ENCODE data around the gene RAB23. TPM values are rescaled to one million over a fixed set of nuclear protein-coding genes. Genes with fewer than 3 reads are reported as not detected.

RAB23 gene
- total RNA-seq, 3 donors from 2014 or later: 1.5 to 2.2 (median 2.0) TPM

- Mint-ChIP-seq H3K4me1 (ENCODE audit: low read depth) (peaks cover 15% of the 10 kb centered on the region), H3K36me3 (ENCODE audit: insufficient read depth) (peaks cover 44% of the 10 kb centered on the region), H3K9me3 (no peaks in the 10 kb centered on the region), H3K4me3 (no peak overlapping the region), H3K27me3 (ENCODE audit: low read depth) (no peaks in the 10 kb centered on the region)
- DNase-seq (no peak), ATAC-seq (peak; percentile 86)
These were observed 73.9 kb downstream of the RAB23 start for GRCh38 chr6:57147955-57148858.

- ATAC-seq (no peak), DNase-seq (no peak)
- Mint-ChIP-seq H3K4me3 (no peak overlapping the region), H3K9me3 (no peaks in the 10 kb centered on the region), H3K36me3 (ENCODE audit: insufficient read depth) (peaks cover 44% of the 10 kb centered on the region), H3K4me1 (ENCODE audit: low read depth) (peaks cover 15% of the 10 kb centered on the region), H3K27me3 (ENCODE audit: low read depth) (no peaks in the 10 kb centered on the region)
These were observed 74.7 kb downstream of the RAB23 start for GRCh38 chr6:57147401-57147800.

- Mint-ChIP-seq H3K36me3 (ENCODE audit: insufficient read depth) (peaks cover 52% of the 10 kb centered on the region), H3K27me3 (ENCODE audit: low read depth) (no peaks in the 10 kb centered on the region), H3K4me3 (no peak overlapping the region), H3K4me1 (ENCODE audit: low read depth) (peaks cover 15% of the 10 kb centered on the region), H3K9me3 (no peaks in the 10 kb centered on the region)
- DNase-seq: no peak
- no peak for ATAC-seq
These were observed 78.4 kb downstream of the RAB23 start for GRCh38 chr6:57143690-57144089.

GRCh38 chr6:57142178-57142525 lies 80.0 kb downstream of the RAB23 start:
- Mint-ChIP-seq H3K27me3 (ENCODE audit: low read depth) (no peaks in the 10 kb centered on the region), H3K4me3 (no peak overlapping the region)

GRCh38 chr6:57141451-57142177 lies 80.5 kb downstream of the RAB23 start:
- Mint-ChIP-seq H3K4me3 (no peak overlapping the region), H3K36me3 (ENCODE audit: insufficient read depth) (peaks cover 51% of the 10 kb centered on the region), H3K4me1 (ENCODE audit: low read depth) (peaks cover 2% of the 10 kb centered on the region), H3K9me3 (no peaks in the 10 kb centered on the region), H3K27me3 (ENCODE audit: low read depth) (no peaks in the 10 kb centered on the region)
- ATAC-seq (no peak), DNase-seq (no peak)

More at GRCh38 chr6:57142178-57142525, 80.0 kb downstream of the RAB23 start:
- no peak for DNase-seq
- H3K9me3 Mint-ChIP-seq: no peaks in the 10 kb centered on the region
- peaks cover 3% of the 10 kb centered on the region for H3K4me1 Mint-ChIP-seq (ENCODE audit: low read depth)
- H3K36me3 Mint-ChIP-seq (ENCODE audit: insufficient read depth): peaks cover 46% of the 10 kb centered on the region
- no peak for ATAC-seq

GRCh38 chr6:57138026-57138425 lies 84.1 kb downstream of the RAB23 start:
- Mint-ChIP-seq H3K4me3 (no peak overlapping the region), H3K36me3 (ENCODE audit: insufficient read depth) (peaks cover 51% of the 10 kb centered on the region), H3K27me3 (ENCODE audit: low read depth) (no peaks in the 10 kb centered on the region), H3K9me3 (no peaks in the 10 kb centered on the region), H3K4me1 (ENCODE audit: low read depth) (peaks cover 2% of the 10 kb centered on the region)
- no peak for ATAC-seq
- no peak for DNase-seq

- peaks cover 2% of the 10 kb centered on the region for H3K4me1 Mint-ChIP-seq (ENCODE audit: low read depth)
These were observed 84.8 kb downstream of the RAB23 start for GRCh38 chr6:57137350-57137749.

More at GRCh38 chr6:57137350-57137749, 84.8 kb downstream of the RAB23 start:
- Mint-ChIP-seq H3K36me3 (ENCODE audit: insufficient read depth) (peaks cover 49% of the 10 kb centered on the region), H3K9me3 (no peaks in the 10 kb centered on the region), H3K27me3 (ENCODE audit: low read depth) (no peaks in the 10 kb centered on the region), H3K4me3 (no peak overlapping the region)
- DNase-seq (no peak), ATAC-seq (peak; percentile 57 to 66)

Other genes starting within 250 kb of the RAB23 start
- 10 to 100 TPM; 13.1 to 15.2 (median 14.2) TPM for gene KIAA1586, start 175.6 kb downstream of the RAB23 start, total RNA-seq
- 10 to 100 TPM; 36.8 to 44.8 (median 43.3) TPM for gene ZNF451, start 132.1 kb downstream of the RAB23 start, total RNA-seq
- 1 to 10 TPM; 6.3 to 7.2 (median 6.9) TPM for gene BAG2, start 50.0 kb downstream of the RAB23 start, total RNA-seq
- gene PRIM2, start 95.3 kb upstream of the RAB23 start, total RNA-seq: 10 to 100 TPM; 27.8 to 31.8 (median 29.1) TPM

Data from activated T-cell treated with anti-CD3 and anti-CD28 coated beads, Interleukin-2, amount 50 U/mL, for 4 hours (primary cell).